ENCODE data around the gene NOP56.
"Not testable (repeated sequence)": the region's sequence is repeated elsewhere in the genome, so short reads cannot be mapped to it uniquely, and the experiment has no call there.

Gene NOP56

GRCh38 chr20:2652724-2653555 lies 508 bp downstream of the NOP56 start:
- DNase-seq = no peak

GRCh38 chr20:2653556-2654383 lies 1.3 kb downstream of the NOP56 start:
- no peak for DNase-seq

- DNase-seq = no peak
Observed at GRCh38 chr20:2654384-2654822, 2.0 kb downstream of the NOP56 start.

GRCh38 chr20:2654831-2655230 lies 2.4 kb downstream of the NOP56 start:
- DNase-seq = no peak

GRCh38 chr20:2655331-2656116 lies 3.1 kb downstream of the NOP56 start:
- no peak for DNase-seq

- no peak for DNase-seq
Observed at GRCh38 chr20:2656471-2657117, 4.2 kb downstream of the NOP56 start.

GRCh38 chr20:2657241-2657640 lies 4.8 kb downstream of the NOP56 start:
- DNase-seq = no peak

GRCh38 chr20:2657674-2658073 lies 5.2 kb downstream of the NOP56 start:
- DNase-seq = no peak

- DNase-seq = no peak
Observed at GRCh38 chr20:2658414-2659354, 6.3 kb downstream of the NOP56 start.

- DNase-seq = no peak
Observed at GRCh38 chr20:2659547-2659946, 7.1 kb downstream of the NOP56 start.

- DNase-seq = no peak
Observed at GRCh38 chr20:2663364-2663886, 11.0 kb downstream of the NOP56 start.

GRCh38 chr20:2663887-2664719 lies 11.7 kb downstream of the NOP56 start, which contains the start of gene IDH3B:
Gene IDH3B, minus strand, starts transcription at chr20:2664216. Its CDS starts 28 bp downstream, at chr20:2664188.
- peak; percentile 93 to 94 for DNase-seq

- DNase-seq = no peak
Observed at GRCh38 chr20:2671977-2672376, 19.5 kb downstream of the NOP56 start.

- DNase-seq = no peak
Observed at GRCh38 chr20:2672446-2672845, 20.0 kb downstream of the NOP56 start.

GRCh38 chr20:2673453-2673852 lies 21.0 kb downstream of the NOP56 start:
- DNase-seq = no peak

- no peak for DNase-seq
Observed at GRCh38 chr20:2680046-2680445, 27.6 kb downstream of the NOP56 start.

GRCh38 chr20:2682040-2682439 lies 29.6 kb downstream of the NOP56 start:
- DNase-seq = not testable (repeated sequence)

GRCh38 chr20:2684817-2685216 lies 32.4 kb downstream of the NOP56 start:
- DNase-seq = peak in 1 of 2 donors; percentile 28

- DNase-seq = no peak
Observed at GRCh38 chr20:2687514-2687913, 35.1 kb downstream of the NOP56 start.

- DNase-seq = peak; percentile 82 to 83
Observed at GRCh38 chr20:2688041-2688591, 35.7 kb downstream of the NOP56 start.
